HL-60 (cell line): ENCODE results near the gene RBM45.
"Not testable (repeated sequence)": the region's sequence is repeated elsewhere in the genome, so short reads cannot be mapped to it uniquely, and the experiment has no call there.

Experiments
- DNase-seq, 2 experiments: peaks; one replicate each; pipeline ENCODE4 v3.0.0-alpha.2; 2010 to 2020; ENCODE audit warnings: low read depth in 1 of 2, low spot score in 1 of 2
- H3K27ac ChIP-seq: fragments of 250-450 bp; sonication (Bioruptor Pico); replicated peaks from 2 replicates; pipeline ENCODE4 v1.5.1; 2020; ENCODE audit warnings: mild to moderate bottlenecking, moderate library complexity
- H3K27me3 ChIP-seq: fragments of 250-450 bp; sonication (Bioruptor Pico); 2 replicates; pipeline ENCODE4 v1.5.1; 2021; ENCODE audit warnings: mild to moderate bottlenecking, moderate library complexity; ENCODE audit not compliant: insufficient read depth, poor library complexity, severe bottlenecking
- H3K4me3 ChIP-seq: replicated peaks from 2 replicates; pipeline ENCODE4 v1.5.1; 2011; ENCODE audit warnings: mild to moderate bottlenecking, control low read depth, low read length; ENCODE audit not compliant: insufficient read depth
- CTCF ChIP-seq: IDR thresholded peaks from one replicate; pipeline ENCODE4 v1.5.1; 2011; ENCODE audit warnings: low read length, control low read depth, inconsistent platforms; ENCODE audit not compliant: insufficient read depth
- GABPA ChIP-seq: IDR thresholded peaks from 2 replicates; pipeline ENCODE4 v1.6.1; 2012; ENCODE audit warnings: low read depth
- POLR2AphosphoS5 ChIP-seq: IDR thresholded peaks from 2 replicates; pipeline ENCODE4 v1.6.1; 2012; ENCODE audit warnings: low read depth
- SPI1 ChIP-seq: IDR thresholded peaks from 2 replicates; pipeline ENCODE4 v1.6.1; 2012; ENCODE audit warnings: low read depth, mild to moderate bottlenecking, borderline replicate concordance
- TF ChIP-seq, protein P1 (sequence below): IDR thresholded peaks from 2 replicates; pipeline ENCODE4 v1.6.1; 2012; ENCODE audit warnings: low read depth; ENCODE audit not compliant: insufficient replicate concordance

Gene RBM45

DNA sequence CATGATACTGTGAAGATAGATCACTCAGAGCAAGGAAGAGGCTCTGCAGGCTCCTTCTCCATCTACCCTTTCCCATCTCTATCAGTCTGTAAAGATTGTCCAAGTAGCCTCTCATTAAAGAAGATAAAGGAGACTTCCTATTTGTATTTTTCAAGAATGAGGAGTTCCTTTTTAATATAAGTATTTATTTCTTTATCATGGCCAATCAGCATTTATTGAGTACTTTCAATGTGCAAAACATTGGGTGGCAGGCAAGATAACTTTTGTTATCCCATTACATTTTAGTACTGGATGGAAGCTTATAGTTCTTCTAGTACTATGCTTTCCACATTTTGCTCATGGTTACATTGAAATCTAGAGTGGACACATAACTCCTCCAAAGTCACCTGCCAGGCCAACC lies 36.1 kb upstream of the RBM45 start:
- TF ChIP-seq, protein P1, sequence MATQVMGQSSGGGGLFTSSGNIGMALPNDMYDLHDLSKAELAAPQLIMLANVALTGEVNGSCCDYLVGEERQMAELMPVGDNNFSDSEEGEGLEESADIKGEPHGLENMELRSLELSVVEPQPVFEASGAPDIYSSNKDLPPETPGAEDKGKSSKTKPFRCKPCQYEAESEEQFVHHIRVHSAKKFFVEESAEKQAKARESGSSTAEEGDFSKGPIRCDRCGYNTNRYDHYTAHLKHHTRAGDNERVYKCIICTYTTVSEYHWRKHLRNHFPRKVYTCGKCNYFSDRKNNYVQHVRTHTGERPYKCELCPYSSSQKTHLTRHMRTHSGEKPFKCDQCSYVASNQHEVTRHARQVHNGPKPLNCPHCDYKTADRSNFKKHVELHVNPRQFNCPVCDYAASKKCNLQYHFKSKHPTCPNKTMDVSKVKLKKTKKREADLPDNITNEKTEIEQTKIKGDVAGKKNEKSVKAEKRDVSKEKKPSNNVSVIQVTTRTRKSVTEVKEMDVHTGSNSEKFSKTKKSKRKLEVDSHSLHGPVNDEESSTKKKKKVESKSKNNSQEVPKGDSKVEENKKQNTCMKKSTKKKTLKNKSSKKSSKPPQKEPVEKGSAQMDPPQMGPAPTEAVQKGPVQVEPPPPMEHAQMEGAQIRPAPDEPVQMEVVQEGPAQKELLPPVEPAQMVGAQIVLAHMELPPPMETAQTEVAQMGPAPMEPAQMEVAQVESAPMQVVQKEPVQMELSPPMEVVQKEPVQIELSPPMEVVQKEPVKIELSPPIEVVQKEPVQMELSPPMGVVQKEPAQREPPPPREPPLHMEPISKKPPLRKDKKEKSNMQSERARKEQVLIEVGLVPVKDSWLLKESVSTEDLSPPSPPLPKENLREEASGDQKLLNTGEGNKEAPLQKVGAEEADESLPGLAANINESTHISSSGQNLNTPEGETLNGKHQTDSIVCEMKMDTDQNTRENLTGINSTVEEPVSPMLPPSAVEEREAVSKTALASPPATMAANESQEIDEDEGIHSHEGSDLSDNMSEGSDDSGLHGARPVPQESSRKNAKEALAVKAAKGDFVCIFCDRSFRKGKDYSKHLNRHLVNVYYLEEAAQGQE, result no peak
- TF ChIP-seq POLR2AphosphoS5, result no peak
- TF ChIP-seq CTCF, result no peak
- no peak for TF ChIP-seq SPI1
- TF ChIP-seq GABPA, result no peak
- no peak overlapping the region for H3K27ac ChIP-seq
- no peak overlapping the region for H3K4me3 ChIP-seq
- H3K27me3 ChIP-seq, result peaks cover 6% of the 10 kb centered on the region
- no peak for DNase-seq

DNA sequence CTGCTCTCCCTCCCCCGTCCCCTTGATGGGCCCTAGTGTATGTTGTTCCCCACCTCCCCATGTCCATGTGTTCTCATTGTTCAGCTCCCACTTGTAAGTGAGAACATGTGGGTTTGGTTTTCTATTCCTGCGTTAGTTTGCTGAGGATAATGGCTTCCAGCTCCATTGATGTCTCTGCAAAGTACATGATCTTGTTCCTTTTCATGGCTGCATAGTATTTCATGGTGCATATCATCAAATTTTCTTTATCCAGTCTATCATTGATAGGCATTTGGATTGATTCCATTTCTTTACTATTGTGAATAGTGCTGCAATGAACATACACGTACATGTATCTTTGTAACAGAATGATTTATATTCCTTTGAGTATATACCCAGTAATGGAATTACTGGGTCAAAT lies 33.0 kb upstream of the RBM45 start:
- H3K27me3 ChIP-seq, H3K4me3 ChIP-seq, H3K27ac ChIP-seq, DNase-seq: not testable (repeated sequence)

DNA sequence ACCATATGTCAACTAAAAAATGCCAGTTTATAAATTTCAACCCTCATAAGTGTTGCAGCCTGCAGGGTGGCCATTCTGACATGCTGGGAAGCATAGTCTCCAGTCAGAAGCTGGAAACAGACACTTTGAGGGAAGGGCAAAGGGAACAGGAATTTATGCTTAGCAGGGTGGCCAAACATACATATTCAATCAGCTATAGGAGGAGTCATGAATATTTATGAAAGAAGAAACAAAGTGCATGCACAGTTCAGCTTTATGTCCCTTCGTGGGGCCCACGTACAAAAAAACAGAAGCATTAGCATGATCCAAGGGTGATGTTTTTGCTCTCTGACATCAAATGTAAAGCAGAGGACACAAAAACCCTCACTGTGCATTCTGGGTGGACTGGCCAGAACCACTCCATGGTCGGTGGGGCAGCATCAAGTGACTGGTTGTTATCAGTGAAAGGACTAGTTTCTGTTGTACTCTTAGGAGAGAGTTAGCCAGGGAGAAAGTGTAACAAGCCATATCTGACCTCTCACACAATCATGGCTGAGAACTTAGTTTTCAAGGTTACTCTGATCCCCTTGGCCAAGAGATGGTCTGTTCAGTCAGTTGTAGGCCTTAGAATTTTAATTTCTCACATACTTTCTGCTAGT lies 29.7 kb upstream of the RBM45 start:
- TF ChIP-seq SPI1 (no peak), GABPA (no peak), CTCF (no peak), POLR2AphosphoS5 (no peak)
- TF ChIP-seq, protein P1, result no peak
- no peak overlapping the region for H3K27ac ChIP-seq

DNA sequence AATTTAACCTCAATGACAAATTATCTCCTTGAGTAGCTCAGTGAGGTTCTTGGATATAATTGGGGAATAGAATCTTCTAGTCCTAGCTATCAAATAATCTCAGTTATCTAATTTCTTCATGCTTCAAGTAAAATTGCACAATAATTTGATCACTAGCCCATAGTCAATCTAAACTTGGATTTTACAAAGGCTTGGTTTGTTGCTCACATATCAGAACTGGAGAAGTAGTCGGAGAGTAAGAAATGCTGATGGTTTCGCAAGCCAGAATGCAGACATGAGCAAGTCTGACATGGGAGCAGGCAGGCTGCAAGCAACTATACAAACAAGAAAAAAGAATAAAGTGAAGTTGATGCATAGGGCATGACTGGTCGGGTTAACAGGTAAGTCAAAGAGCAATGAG lies 28.0 kb upstream of the RBM45 start:
- H3K27me3 ChIP-seq, result no peaks in the 10 kb centered on the region
- H3K4me3 ChIP-seq, result no peak overlapping the region
- no peak for DNase-seq
- TF ChIP-seq GABPA, result no peak
- no peak for TF ChIP-seq POLR2AphosphoS5
- TF ChIP-seq CTCF, result no peak
- TF ChIP-seq, protein P1, result no peak
- TF ChIP-seq SPI1, result no peak
- H3K27ac ChIP-seq, result no peak overlapping the region

More for the DNA sequence above, 29.7 kb upstream of the RBM45 start:
- Histone ChIP-seq H3K27me3 (peaks cover 3% of the 10 kb centered on the region), H3K4me3 (no peak overlapping the region)
- DNase-seq, result no peak
